PFSK-1 (cell line): ENCODE measurements around the gene SPARC.

Experiments
- FOXP2 ChIP-seq: optimal IDR thresholded peaks from 2 replicates; pipeline ENCODE3; 2011; ENCODE audit warnings: borderline replicate concordance, control low read depth, inconsistent platforms; ENCODE audit not compliant: insufficient read depth; ENCODE audit errors: extremely low read length, extremely low read depth
- POLR2AphosphoS5 ChIP-seq: IDR thresholded peaks from 2 replicates; pipeline ENCODE4 v1.6.1; 2012; ENCODE audit warnings: low read depth, mild to moderate bottlenecking, control low read depth, low read length, moderate library complexity
- SIN3A ChIP-seq: IDR thresholded peaks from 2 replicates; pipeline ENCODE4 v1.6.1; 2012; ENCODE audit warnings: mild to moderate bottlenecking, low read length, moderate library complexity, borderline replicate concordance; ENCODE audit not compliant: insufficient read depth
- TAF1 ChIP-seq: IDR thresholded peaks from 2 replicates; pipeline ENCODE4 v1.6.1; 2012; ENCODE audit warnings: low read length, control low read depth, borderline replicate concordance; ENCODE audit not compliant: insufficient read depth
- TF ChIP-seq, protein P1 (sequence below), 2 experiments: IDR thresholded peaks; 2 replicates each; pipeline versions ENCODE4 v1.6.1 to v1.8.0; 2011 to 2012; ENCODE audit warnings: low read depth in 2 of 2, low read length in 2 of 2, control low read depth in 1 of 2, inconsistent platforms in 1 of 2, mild to moderate bottlenecking in 1 of 2, moderate library complexity in 1 of 2; ENCODE audit not compliant: insufficient read depth in 1 of 2

The SPARC gene

GRCh38 chr5:151642472-151643140, 44.1 kb downstream of the SPARC start:
- TF ChIP-seq, protein P1, sequence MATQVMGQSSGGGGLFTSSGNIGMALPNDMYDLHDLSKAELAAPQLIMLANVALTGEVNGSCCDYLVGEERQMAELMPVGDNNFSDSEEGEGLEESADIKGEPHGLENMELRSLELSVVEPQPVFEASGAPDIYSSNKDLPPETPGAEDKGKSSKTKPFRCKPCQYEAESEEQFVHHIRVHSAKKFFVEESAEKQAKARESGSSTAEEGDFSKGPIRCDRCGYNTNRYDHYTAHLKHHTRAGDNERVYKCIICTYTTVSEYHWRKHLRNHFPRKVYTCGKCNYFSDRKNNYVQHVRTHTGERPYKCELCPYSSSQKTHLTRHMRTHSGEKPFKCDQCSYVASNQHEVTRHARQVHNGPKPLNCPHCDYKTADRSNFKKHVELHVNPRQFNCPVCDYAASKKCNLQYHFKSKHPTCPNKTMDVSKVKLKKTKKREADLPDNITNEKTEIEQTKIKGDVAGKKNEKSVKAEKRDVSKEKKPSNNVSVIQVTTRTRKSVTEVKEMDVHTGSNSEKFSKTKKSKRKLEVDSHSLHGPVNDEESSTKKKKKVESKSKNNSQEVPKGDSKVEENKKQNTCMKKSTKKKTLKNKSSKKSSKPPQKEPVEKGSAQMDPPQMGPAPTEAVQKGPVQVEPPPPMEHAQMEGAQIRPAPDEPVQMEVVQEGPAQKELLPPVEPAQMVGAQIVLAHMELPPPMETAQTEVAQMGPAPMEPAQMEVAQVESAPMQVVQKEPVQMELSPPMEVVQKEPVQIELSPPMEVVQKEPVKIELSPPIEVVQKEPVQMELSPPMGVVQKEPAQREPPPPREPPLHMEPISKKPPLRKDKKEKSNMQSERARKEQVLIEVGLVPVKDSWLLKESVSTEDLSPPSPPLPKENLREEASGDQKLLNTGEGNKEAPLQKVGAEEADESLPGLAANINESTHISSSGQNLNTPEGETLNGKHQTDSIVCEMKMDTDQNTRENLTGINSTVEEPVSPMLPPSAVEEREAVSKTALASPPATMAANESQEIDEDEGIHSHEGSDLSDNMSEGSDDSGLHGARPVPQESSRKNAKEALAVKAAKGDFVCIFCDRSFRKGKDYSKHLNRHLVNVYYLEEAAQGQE (IDR thresholded peaks at IDR 0.05; ENCODE audit: insufficient read depth in 1 of 2, low read depth in 2 of 2, low read length in 2 of 2) = no peak
- TF ChIP-seq FOXP2 (no peak), SIN3A (no peak)

DNA sequence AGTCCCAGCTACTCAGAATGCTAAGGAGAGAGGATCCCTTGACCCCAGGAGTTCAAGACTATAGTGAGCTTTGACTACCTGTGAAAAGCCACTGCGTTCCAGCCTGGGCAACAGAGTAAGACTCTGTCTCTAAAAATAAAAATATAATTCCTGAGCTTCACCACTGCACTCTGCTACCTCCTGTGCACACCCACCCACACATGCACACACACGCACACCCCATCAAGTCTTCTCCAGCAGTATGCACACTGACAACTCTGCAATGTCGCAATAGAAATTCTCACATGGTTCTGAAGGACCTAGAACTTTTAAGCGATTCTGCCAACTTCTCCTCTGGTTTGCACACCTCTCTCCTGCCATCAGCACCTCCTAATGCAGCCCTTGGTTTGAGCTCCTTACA, 48.1 kb downstream of the SPARC start:
- no peak for TF ChIP-seq POLR2AphosphoS5
- no peak for TF ChIP-seq FOXP2
- TF ChIP-seq, protein P1 (IDR thresholded peaks at IDR 0.05; ENCODE audit: insufficient read depth in 1 of 2, low read depth in 2 of 2, low read length in 2 of 2) = no peak
- TF ChIP-seq TAF1 = no peak
- no peak for TF ChIP-seq SIN3A

- TF ChIP-seq, protein P1 (IDR thresholded peaks at IDR 0.05; ENCODE audit: insufficient read depth in 1 of 2, low read depth in 2 of 2, low read length in 2 of 2) = no peak
- TF ChIP-seq FOXP2 = no peak
- no peak for TF ChIP-seq SIN3A
- TF ChIP-seq TAF1 = no peak
- no peak for TF ChIP-seq POLR2AphosphoS5
These were observed 49.0 kb downstream of the SPARC start for GRCh38 chr5:151637676-151638075.

DNA sequence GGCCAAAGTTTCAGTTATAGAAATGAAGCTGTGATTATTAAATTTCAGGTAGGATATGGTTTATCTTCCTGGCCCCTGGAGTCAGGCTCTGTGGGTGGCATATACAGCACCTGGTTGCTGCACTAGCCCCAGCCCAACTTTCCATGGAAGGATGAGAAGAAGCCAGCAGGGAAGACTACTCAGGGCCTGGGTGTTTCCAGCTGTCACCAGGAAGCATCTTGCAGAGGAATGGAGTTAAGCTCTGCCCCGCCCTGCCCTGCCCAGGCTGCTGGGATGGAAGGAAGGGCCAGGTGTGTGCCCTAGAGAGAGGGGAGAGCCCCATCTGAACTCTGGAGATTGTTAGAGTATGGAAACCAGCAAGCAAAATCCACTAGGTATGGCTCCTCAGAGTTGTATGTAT, 52.8 kb downstream of the SPARC start:
- TF ChIP-seq, protein P1 (IDR thresholded peaks at IDR 0.05; ENCODE audit: insufficient read depth in 1 of 2, low read depth in 2 of 2, low read length in 2 of 2) = no peak
- TF ChIP-seq FOXP2 (no peak), SIN3A (no peak), POLR2AphosphoS5 (no peak), TAF1 (no peak)

- no peak for TF ChIP-seq TAF1
- TF ChIP-seq SIN3A = no peak
- TF ChIP-seq POLR2AphosphoS5 = no peak
- TF ChIP-seq, protein P1 (IDR thresholded peaks at IDR 0.05; ENCODE audit: insufficient read depth in 1 of 2, low read depth in 2 of 2, low read length in 2 of 2) = no peak
- no peak for TF ChIP-seq FOXP2
These were observed 53.8 kb downstream of the SPARC start for GRCh38 chr5:151632941-151633340.
